A549 (cell line): ENCODE measurements around the gene MARCHF10.

ENCODE experiments used
- EP300 ChIP-seq, 2 experiments: fragments of >200 bp; sonication (Bioruptor Twin); formaldehyde crosslinking; IDR thresholded peaks; 2 replicates in 1 of 2; 3 replicates in 1 of 2; pipeline ENCODE4 v1.6.1; 2016 to 2017
- ESRRA ChIP-seq: fragments of 150-350 bp; IDR thresholded peaks from 2 replicates; pipeline ENCODE4 v1.6.1; 2014; ENCODE audit warnings: mild to moderate bottlenecking, low read length, borderline replicate concordance
- HOXA7 ChIP-seq: fragments of 250-450 bp; sonication (Bioruptor Pico); IDR thresholded peaks from 2 replicates; pipeline ENCODE4 v1.5.0; 2020; ENCODE audit warnings: mild to moderate bottlenecking, moderate library complexity
- MAX ChIP-seq: IDR thresholded peaks from 2 replicates; pipeline ENCODE4 v1.6.1; 2012
- MYC ChIP-seq: IDR thresholded peaks from 2 replicates; pipeline ENCODE4 v1.6.1; 2012; ENCODE audit warnings: mild to moderate bottlenecking, inconsistent platforms, low read length, improper control_type of control experiment, borderline replicate concordance
- PBX3 ChIP-seq: IDR thresholded peaks from 2 replicates; pipeline ENCODE4 v1.6.1; 2012
- USF2 ChIP-seq: fragments of 450-650 bp; IDR thresholded peaks from 2 replicates; pipeline ENCODE4 v1.6.1; 2014; ENCODE audit warnings: antibody characterized with exemption

- TF ChIP-seq MAX (no peak), MYC (no peak), HOXA7 (CRISPR knock-in tag) (no peak), EP300 (IDR thresholded peaks at IDR 0.05) (no peak), ESRRA (no peak), PBX3 (no peak), USF2 (no peak)
Observed at GRCh38 chr17:62801553-62802114, 6.5 kb downstream of the MARCHF10 start.
